Ovary (tissue), 9 donors: ENCODE data around the gene GRID1. TPM values are rescaled to one million over a fixed set of nuclear protein-coding genes. Genes with fewer than 3 reads are reported as not detected.

ENCODE experiments used
- DNase-seq, 5 donors: peaks; one replicate each; pipeline ENCODE4 v3.0.0-alpha.2; 2019 to 2020
- H3K27ac ChIP-seq, 2 donors: fragments of 200-600 bp; one replicate each; pipeline versions ENCODE4 v1.5.1 to v1.8.0; 2019 to 2022
- H3K27me3 ChIP-seq: fragments of 200-600 bp; one replicate; pipeline ENCODE4 v1.8.0; 2022
- H3K36me3 ChIP-seq: fragments of 200-600 bp; sonication (generic); one replicate; pipeline ENCODE4 v1.5.1; 2019
- H3K4me1 ChIP-seq: one replicate; pipeline ENCODE4 v1.8.1; 2013; ENCODE audit warnings: mild to moderate bottlenecking, moderate library complexity; ENCODE audit not compliant: insufficient read depth
- H3K4me3 ChIP-seq: fragments of 200-600 bp; sonication (generic); one replicate; pipeline ENCODE4 v1.5.1; 2017
- H3K9me3 ChIP-seq, 2 donors: fragments of 200-600 bp in 1 of 2; sonication (generic) in 1 of 2; one replicate each; pipeline versions ENCODE4 v1.5.1 to v1.8.1; 2013 to 2019; ENCODE audit warnings: mild to moderate bottlenecking in 1 of 2, moderate library complexity in 1 of 2
- CTCF ChIP-seq, 3 donors: fragments of 450-650 bp in 2 of 3; fragments of 200-600 bp in 1 of 3; IDR thresholded peaks; one replicate each; pipeline versions ENCODE4 v1.5.1 to v1.8.0; 2016 to 2022; ENCODE audit warnings: antibody characterized with exemption in 3 of 3, mild to moderate bottlenecking in 1 of 3
- EP300 ChIP-seq: sonication (generic); formaldehyde crosslinking; IDR thresholded peaks from one replicate; pipeline ENCODE4 v1.6.1; 2017; ENCODE audit warnings: antibody characterized with exemption
- POLR2A ChIP-seq: fragments of 450-650 bp; IDR thresholded peaks from one replicate; pipeline ENCODE4 v1.6.1; 2017; ENCODE audit warnings: antibody characterized with exemption, mild to moderate bottlenecking, moderate library complexity
- WGBS, 3 donors: extraction: QIAGEN DNeasy Blood & Tissue Kit in 1 of 3; methylation state at CpG; one replicate each; pipeline versions ENCODE4 v1.1.5 to v1.1.7; 2013 to 2017; 5-methylcytosine and 5-hydroxymethylcytosine counted together
- intact Hi-C, 4 donors: fragments of 100-400 bp; cut with DNase I; formaldehyde crosslinking; loops; one replicate each; pipeline versions ENCODE4 v1.11.0 to v1.15.1; 2022 to 2023
- polyA plus RNA-seq, 2 donors: library from polyadenylated mRNA; stranded (reverse); fragments of 200-250 nt in 1 of 2; fragments of 350-450 nt in 1 of 2; fragmentation: Illumina TruSeq in 1 of 2; extraction: RNeasy Lipid Tissue Mini Kit (QIAGEN cat#74804) in 1 of 2; gene quantifications; one replicate each; pipeline ENCODE4 v1.2.3, GENCODE V29; 2013 to 2014
- total RNA-seq, 7 donors: library from RNA; depleted of rRNA in 2 of 7; stranded (reverse); fragments of >200 nt in 2 of 7; fragmentation: NEBNext Ultra II Directional in 3 of 7; extraction: Animal tissue kit (Norgen Biotek cat#: 25700) in 3 of 7; gene quantifications; one replicate each; pipeline versions ENCODE4 v1.1.0 to v1.2.4, GENCODE V29; 2016 to 2023
- donor health status: DM: no; HTN: no; CAD: no; lungs with moderate emphysema.
- donor health status: DM: no; HTN: no; CAD: no.
- donor health status: Bipolar disorder and iron deficiency.
- donor health status: DM: yes; HTN: yes; CAD: no.
- donor health status: DM: no; HTN: no; CAD: no.
- donor health status: DM: yes; HTN: yes; CAD: no.

The GRID1 gene
- total and polyA plus RNA-seq, 9 donors, result 0.57 to 6.2 (median 1.8) TPM

- H3K27ac ChIP-seq, result no peak overlapping the region
- TF ChIP-seq CTCF (IDR thresholded peaks at IDR 0.05) (no peak), EP300 (no peak), POLR2A (no peak)
- intact Hi-C loops, result no loop called here
- H3K36me3 ChIP-seq, result no peaks in the 10 kb centered on the region
- DNase-seq, result no peak
- no peaks in the 10 kb centered on the region for H3K9me3 ChIP-seq
- no peak overlapping the region for H3K4me3 ChIP-seq
- WGBS, 3 donors, result 69 to 81% (median 74%) methylated on average over 2 of the region's 2 CpGs
- no peaks in the 10 kb centered on the region for H3K4me1 ChIP-seq
- H3K27me3 ChIP-seq, result no peaks in the 10 kb centered on the region
Observed at GRCh38 chr10:86046845-86047460, 319.6 kb downstream of the GRID1 start.

GRCh38 chr10:86045896-86046295 lies 320.7 kb downstream of the GRID1 start:
- no peak for DNase-seq
- Histone ChIP-seq H3K9me3 (no peaks in the 10 kb centered on the region), H3K27me3 (no peaks in the 10 kb centered on the region), H3K36me3 (no peaks in the 10 kb centered on the region), H3K27ac (no peak overlapping the region), H3K4me3 (no peak overlapping the region), H3K4me1 (no peaks in the 10 kb centered on the region)
- 74 to 83% (median 81%) methylated on average over 5 of the region's 5 CpGs for WGBS, 3 donors
- TF ChIP-seq POLR2A, result no peak
- TF ChIP-seq CTCF (IDR thresholded peaks at IDR 0.05), result no peak
- no peak for TF ChIP-seq EP300
- intact Hi-C loops, result no loop called here

GRCh38 chr10:86044029-86044428 lies 322.6 kb downstream of the GRID1 start:
- WGBS, 3 donors, result 32 to 43% (median 37%) methylated on average over 2 of the region's 2 CpGs
- TF ChIP-seq CTCF (IDR thresholded peaks at IDR 0.05) (no peak), EP300 (no peak), POLR2A (no peak)
- no peaks in the 10 kb centered on the region for H3K4me1 ChIP-seq
- DNase-seq, result no peak
- H3K4me3 ChIP-seq, result no peak overlapping the region
- H3K27ac ChIP-seq, result no peak overlapping the region
- intact Hi-C loops, result no loop called here
- no peaks in the 10 kb centered on the region for H3K36me3 ChIP-seq
- no peaks in the 10 kb centered on the region for H3K9me3 ChIP-seq
- H3K27me3 ChIP-seq, result no peaks in the 10 kb centered on the region

GRCh38 chr10:86043236-86043635 lies 323.4 kb downstream of the GRID1 start:
- intact Hi-C loops, result no loop called here
- no peak overlapping the region for H3K27ac ChIP-seq
- WGBS, 3 donors, result 30 to 50% (median 36%) methylated on average over 3 of the region's 3 CpGs

More at GRCh38 chr10:86043236-86043635, 323.4 kb downstream of the GRID1 start:
- no peak for DNase-seq
- H3K36me3 ChIP-seq, result no peaks in the 10 kb centered on the region
- H3K4me3 ChIP-seq, result no peak overlapping the region
- H3K9me3 ChIP-seq, result no peaks in the 10 kb centered on the region
- TF ChIP-seq CTCF (IDR thresholded peaks at IDR 0.05) (no peak), EP300 (no peak), POLR2A (no peak)
- no peaks in the 10 kb centered on the region for H3K4me1 ChIP-seq
- H3K27me3 ChIP-seq, result no peaks in the 10 kb centered on the region
